ENCODE measurements around the gene RNF5. TPM values are rescaled to one million over a fixed set of nuclear protein-coding genes. Genes with fewer than 3 reads are reported as not detected.

RNF5 gene
- total RNA-seq, 1 donor from 2014 or later, result 28.5 TPM

DNA sequence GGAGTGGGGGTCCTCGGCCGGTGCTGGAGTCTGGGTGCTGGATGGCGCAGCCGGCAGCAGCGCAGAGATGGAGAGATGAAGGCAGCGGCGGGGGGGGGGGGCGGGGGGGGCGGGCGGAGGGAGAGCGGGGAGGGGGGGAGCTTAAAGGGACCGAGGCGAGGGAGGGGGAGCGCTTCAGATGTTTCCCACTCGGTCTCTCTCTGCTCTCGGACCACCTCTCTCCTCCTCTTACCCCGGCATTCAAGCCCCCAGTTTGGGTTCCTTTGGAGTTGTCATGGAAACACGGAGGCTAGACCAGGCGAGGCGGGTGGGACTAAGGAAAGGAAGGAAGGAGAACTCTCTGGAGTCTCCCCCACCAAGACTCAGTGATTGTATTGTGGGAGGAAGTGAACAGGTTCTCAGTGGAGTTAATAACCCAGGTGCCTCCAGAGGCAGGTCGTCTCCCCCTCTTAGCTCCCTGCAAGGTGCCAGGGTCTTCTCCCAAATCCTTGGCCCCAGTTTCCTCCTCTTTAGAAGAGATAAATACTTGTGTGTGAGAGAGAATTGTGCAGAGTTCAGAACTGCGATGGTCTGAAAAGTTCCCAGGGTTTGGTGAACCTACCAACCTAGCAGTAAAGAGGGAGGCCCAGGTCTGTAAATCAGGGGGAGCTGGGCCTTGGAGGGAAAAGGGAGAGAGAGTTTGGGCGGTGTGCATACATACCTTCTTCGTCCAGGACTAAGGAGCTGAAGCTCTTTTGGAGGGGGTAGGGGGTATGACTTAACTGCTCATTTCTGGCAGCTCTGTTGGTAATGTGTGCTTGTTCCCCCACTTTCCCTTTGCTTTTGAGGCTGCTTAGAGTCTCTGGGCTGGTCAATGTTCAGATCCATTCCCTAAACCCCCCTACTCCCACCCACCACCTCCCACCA, 26.1 kb upstream of the RNF5 start, which contains the start of gene PRRT1:
PRRT1 (minus strand) TSS at position 77 of the 906 bp plus-strand sequence. CDS start 112 bp downstream, outside the sequence.
- no peak for DNase-seq

DNA sequence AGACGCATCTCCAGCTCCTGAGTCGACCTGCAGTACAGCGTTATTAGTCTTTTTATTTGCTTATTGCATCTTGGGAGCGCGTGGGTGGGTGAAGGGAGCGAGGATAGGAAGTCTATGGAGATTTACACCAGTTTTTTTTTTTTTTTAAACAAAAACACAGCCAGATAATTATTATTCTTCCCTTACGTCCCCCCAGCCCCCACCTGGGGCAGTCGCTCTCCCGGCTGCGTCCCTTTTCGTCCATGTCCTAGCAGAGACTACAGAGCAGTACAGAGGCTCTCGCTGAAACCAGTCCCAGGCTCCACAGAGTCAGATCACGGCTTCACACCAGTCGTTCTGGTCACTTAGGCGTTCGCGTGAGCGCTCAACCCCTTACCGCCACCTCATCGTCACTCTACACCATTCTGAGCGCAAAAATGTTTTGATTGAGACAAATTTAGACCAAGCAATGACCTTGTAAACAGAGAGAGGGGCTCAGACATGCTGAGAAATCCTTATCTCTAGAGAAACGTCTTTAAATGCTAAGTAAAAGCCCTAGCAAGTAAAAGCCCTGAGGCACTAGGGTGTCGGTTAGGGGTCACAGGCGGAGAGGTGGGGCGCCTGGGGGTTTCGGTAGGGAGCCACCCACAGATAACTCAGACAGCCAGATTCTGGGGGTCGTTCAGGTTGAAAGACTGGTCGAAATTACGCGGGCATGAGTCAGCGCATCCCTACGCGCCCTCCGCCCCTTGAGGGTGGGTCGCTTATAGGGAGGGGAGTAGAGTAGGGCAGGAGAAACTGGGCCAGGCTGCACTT, 25.2 kb upstream of the RNF5 start:
- no peak for DNase-seq

DNA sequence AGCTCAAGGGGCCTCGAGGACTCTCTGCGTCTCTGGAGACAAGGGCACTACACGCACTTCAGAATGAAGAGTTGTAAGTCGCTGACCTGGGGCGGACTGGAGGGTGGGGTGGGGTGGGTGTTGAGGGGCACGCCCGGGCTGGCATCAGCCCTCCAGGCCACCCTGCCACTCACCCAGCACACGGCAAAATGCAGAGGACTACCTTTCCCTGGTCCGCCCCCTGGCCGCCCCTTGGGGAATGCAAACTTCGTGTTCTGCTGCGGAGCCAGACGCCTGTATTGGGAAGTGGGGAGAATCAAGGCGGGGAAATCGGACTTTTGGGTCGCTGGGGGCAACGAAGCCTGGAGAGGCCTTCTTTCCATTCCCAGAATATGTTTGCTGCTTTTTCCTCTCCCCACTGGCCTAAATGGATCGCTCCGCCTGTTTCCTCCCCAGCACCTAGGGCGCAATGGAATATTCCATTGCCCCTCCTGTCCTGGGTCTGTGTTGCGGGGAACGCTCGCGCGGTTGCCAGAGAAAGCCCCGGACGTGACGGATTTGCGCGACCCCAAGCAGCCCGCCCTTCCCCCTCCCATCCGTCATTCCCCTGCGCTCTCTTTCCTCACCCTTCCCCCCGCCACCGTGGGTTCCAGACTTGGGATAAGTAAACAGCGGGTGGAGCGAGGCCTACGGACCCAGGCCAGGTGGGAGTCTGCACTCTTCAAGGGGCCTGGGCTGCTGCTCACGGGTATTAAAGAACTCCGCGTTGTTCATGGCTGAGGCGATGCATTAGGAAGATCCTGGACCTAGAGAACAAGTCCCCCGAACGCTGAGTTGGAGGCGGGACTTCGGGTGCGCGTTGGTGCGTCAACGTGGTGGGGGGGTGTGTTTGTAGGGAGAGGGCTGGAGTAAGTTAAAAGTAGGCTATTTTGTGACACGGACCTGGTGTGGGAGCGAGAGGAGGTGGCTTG, 24.4 kb upstream of the RNF5 start, which contains the start of gene PPT2:
PPT2 (plus strand) TSS at position 578 of the 950 bp plus-strand sequence. CDS start 454 bp downstream, outside the sequence.
- peak; percentile 95 for DNase-seq

- DNase-seq, result no peak
Measured at GRCh38 chr6:32154514-32155161, 23.6 kb upstream of the RNF5 start.

GRCh38 chr6:32156891-32157290, 21.3 kb upstream of the RNF5 start:
- DNase-seq, result no peak

- no peak for DNase-seq
Measured at GRCh38 chr6:32158052-32158451, 20.2 kb upstream of the RNF5 start.

DNA sequence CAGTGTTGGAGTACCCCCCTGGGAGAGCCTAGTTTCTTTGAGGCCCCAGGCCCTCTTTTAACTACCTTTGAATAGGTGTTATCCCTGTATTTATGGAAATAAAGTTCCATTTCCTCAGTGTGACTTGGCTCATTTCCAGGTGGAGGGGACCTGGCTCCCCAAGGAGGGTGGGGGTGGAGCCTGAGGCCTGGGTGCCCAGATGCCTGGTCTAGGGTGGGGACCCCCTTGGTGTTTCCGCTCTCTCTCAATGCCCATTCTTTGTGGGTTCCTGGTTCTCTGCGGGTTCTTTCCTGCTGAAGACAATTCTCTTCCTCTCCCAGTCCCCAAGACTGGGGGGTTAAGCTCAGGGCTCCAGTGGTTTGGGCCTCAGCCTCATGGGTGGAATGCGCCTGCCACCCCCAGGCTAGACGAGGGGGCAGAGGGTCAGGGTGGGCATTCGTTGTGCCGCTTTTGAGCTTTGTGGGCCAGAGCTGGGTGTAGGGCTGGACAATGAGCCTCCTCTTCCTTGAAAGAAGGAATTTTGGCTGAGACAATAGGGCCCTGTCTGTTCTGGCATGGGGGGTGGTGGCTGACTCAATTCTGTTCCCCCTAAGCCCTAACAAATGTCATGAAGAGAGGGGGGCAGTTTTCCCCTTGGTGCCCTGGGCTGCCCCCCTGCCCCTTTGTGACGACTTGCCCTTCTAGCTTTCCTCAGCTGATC, 14.5 kb upstream of the RNF5 start:
- DNase-seq, result no peak

DNA sequence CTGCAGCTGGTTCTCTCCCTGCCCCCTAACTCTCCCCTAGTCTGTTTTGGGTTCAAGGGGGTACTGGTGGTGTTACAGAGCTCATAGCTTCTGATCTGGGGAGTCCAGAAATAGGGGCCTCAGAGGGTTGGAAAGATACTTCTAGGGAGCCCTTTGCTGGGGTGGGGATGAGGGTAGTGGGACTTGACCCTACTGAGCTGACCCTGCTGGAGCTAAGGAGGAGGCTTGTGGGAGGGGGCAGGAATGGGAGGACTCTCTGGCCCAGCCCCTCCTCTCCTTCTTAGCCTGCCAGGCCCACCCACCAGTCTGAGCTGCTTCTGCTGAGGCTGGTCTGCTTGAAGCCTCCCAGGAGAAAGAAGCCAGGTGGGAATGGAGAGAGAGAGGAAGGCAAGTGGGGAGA, 13.9 kb upstream of the RNF5 start, which contains the start of gene EGFL8:
EGFL8 (plus strand) TSS at position 301 of the 400 bp plus-strand sequence. CDS start 1,571 bp downstream, outside the sequence.
- DNase-seq, result no peak

DNA sequence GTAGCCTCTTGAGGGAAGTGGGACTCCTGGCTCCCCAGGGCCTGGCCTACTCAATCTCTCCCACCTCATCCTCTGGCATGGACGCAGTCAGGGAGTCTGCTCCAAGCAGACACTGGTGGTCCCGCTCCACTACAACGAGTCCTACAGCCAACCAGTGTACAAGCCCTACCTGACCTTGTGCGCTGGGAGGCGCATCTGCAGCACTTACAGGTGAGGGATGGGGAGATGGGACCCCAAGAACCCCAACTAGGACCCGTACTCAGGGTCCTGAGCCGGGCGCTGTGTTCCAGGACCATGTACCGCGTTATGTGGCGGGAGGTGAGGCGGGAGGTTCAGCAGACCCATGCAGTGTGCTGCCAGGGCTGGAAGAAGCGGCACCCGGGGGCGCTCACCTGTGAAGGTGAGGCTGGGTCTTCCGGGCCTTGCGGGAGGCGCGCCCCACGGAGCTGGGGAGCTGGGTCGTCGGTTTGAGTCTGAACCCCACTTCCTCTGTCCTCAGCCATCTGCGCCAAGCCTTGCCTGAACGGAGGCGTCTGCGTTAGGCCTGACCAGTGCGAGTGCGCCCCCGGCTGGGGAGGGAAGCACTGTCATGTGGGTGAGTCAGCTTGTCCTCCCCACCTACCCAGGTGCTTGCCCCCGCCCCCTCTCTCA, 11.7 kb upstream of the RNF5 start:
- no peak for DNase-seq

- DNase-seq, result no peak
Measured at GRCh38 chr6:32167154-32167760, 10.9 kb upstream of the RNF5 start.

DNA sequence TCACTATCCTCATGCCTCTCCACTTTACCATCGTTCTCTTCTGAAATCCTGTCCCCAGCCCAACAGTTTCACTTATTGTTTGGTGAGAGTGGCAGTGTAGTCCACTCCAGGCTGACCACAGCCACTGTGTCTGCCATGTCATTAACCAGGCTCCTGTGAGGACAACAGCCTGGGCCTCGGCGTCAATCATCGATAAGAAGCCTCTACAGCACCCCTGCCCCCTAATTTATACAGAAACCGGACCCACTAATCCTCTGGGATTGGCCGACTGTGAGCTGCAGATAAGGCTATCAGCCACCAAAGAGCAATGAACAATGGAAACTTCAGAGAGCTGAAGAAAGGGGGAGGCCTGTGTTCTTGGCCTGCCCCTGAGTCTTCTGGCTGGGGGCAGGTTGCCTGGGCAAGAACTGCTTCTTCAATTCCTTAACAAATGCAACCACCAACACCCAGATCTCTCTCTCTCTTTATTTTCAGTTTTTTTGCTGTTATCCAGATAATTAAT, 10.4 kb upstream of the RNF5 start:
- DNase-seq, result no peak

DNA sequence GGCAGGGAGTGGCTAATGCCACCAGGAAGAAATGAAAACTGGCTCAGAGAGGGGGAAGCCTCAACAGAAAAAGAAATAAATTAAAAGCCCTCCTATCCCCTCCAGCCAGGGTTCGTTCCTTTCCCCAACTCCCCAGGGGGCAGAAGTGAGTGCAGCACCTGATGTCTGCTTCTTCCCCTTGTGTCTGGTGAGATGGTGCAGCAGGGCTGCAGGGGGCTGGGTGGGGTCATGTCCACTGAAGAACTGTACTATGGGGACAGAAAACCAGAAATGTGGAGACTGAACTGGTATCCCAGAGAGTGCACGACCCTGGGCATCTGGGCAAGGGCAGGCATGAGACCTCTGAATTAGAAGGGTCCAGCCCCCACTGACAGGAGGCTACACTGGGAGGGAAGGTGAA, 9.9 kb upstream of the RNF5 start:
- no peak for DNase-seq

- DNase-seq, result no peak
Measured at GRCh38 chr6:32168807-32169591, 9.2 kb upstream of the RNF5 start.

GRCh38 chr6:32170294-32170693, 7.9 kb upstream of the RNF5 start:
- no peak for DNase-seq

GRCh38 chr6:32171234-32171633, 7.0 kb upstream of the RNF5 start:
- DNase-seq, result no peak

DNA sequence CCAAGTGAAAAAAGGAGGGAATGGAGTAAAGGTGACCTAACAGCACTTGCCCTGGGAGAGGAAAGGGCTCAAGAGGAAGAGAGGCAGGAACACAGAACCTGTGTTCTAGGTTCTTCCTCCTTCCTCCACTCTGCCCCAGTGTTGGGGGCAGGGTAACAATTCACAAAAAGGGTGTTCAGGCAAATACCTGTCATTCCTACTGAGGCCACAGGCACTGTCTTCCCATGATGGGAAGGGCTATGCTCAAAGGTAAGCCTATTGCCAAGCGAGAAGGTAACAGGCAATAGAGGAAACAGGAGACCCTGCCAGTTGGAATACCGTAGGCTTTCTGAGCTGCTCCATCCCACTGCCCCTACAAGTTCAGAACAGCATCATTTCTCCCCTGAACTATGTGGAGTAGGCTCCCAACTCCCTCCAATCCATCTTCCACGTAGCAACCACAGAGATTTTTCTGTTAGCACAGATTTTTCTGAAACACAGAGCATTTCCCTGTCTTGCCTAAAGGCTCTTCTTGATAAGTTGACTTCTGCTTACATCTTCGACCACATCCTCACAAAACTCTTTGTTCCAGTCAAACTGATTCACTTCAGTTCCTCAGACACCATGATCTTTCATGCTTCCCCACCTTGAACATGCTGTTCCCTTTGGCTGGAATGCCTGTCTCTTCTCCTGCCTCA, 5.0 kb upstream of the RNF5 start:
- DNase-seq, result no peak

GRCh38 chr6:32174416-32174815, 3.8 kb upstream of the RNF5 start:
- DNase-seq, result no peak

GRCh38 chr6:32175322-32175710, 2.9 kb upstream of the RNF5 start:
- DNase-seq, result no peak
